HepG2 (cell line): Measurements from ENCODE around the gene OFD1. TPM values are rescaled to one million over a fixed set of nuclear protein-coding genes. Genes with fewer than 3 reads are reported as not detected.
A peak's percentile ranks its signal among the peaks of the same experiment; 100 is the strongest.

ENCODE experiments used
- CBX2 ChIP-seq, 2 experiments: fragments of 200-600 bp in 1 of 2; sonication (generic); formaldehyde crosslinking in 1 of 2; IDR thresholded peaks; 2 replicates each; pipeline versions ENCODE4 v1.7.0 to v1.8.1; 2018 to 2022; ENCODE audit warnings: low read depth in 2 of 2, low read length in 1 of 2, mild to moderate bottlenecking in 1 of 2, missing genetic modification reagents in 1 of 2
- CBX5 ChIP-seq: sonication (generic); formaldehyde crosslinking; IDR thresholded peaks from 2 replicates; pipeline ENCODE4 v1.4.0; 2020; ENCODE audit warnings: missing genetic modification reagents, borderline replicate concordance
- FIP1L1 ChIP-seq: fragments of 200-400 bp; formaldehyde crosslinking; IDR thresholded peaks from 2 replicates; pipeline ENCODE4 v1.6.1; 2018; ENCODE audit warnings: low read depth, mild to moderate bottlenecking, low read length, moderate library complexity, borderline replicate concordance; ENCODE audit not compliant: insufficient read depth
- FOXC1 ChIP-seq: sonication (generic); formaldehyde crosslinking; IDR thresholded peaks from 2 replicates; pipeline ENCODE4 v1.8.0; 2022; ENCODE audit warnings: mild to moderate bottlenecking, missing genetic modification reagents, borderline replicate concordance
- FOXO1 ChIP-seq: sonication (generic); formaldehyde crosslinking; IDR thresholded peaks from 2 replicates; pipeline ENCODE4 v1.4.0; 2020; ENCODE audit warnings: missing genetic modification reagents
- GATAD1 ChIP-seq: IDR thresholded peaks from 2 replicates; pipeline ENCODE4 v1.6.1; 2016; ENCODE audit warnings: missing genetic modification reagents, missing compliant biosample characterization
- GPBP1L1 ChIP-seq: sonication (generic); formaldehyde crosslinking; IDR thresholded peaks from 2 replicates; pipeline ENCODE4 v1.5.0; 2020; ENCODE audit warnings: mild to moderate bottlenecking, missing genetic modification reagents
- IRF9 ChIP-seq: sonication (generic); formaldehyde crosslinking; IDR thresholded peaks from 2 replicates; pipeline ENCODE4 v1.8.0; 2022; ENCODE audit warnings: missing genetic modification reagents, mild to moderate bottlenecking, borderline replicate concordance
- LCORL ChIP-seq, 2 experiments: fragments of 450-650 bp in 1 of 2; sonication (generic) in 1 of 2; formaldehyde crosslinking in 1 of 2; IDR thresholded peaks; 2 replicates each; pipeline versions ENCODE4 v1.5.0 to v1.6.1; 2017 to 2020; ENCODE audit warnings: antibody characterized with exemption in 1 of 2, missing genetic modification reagents in 1 of 2
- NFATC3 ChIP-seq: sonication (generic); formaldehyde crosslinking; IDR thresholded peaks from 2 replicates; pipeline ENCODE4 v1.5.1; 2020; ENCODE audit warnings: mild to moderate bottlenecking, missing genetic modification reagents
- PAXIP1 ChIP-seq: sonication (generic); formaldehyde crosslinking; conservative IDR thresholded peaks from 2 replicates; pipeline ENCODE4 v1.4.0; 2020; ENCODE audit warnings: mild to moderate bottlenecking, missing genetic modification reagents, moderate library complexity
- PITX1 ChIP-seq: sonication (generic); formaldehyde crosslinking; IDR thresholded peaks from 2 replicates; pipeline ENCODE4 v1.5.1; 2020; ENCODE audit warnings: mild to moderate bottlenecking, missing genetic modification reagents
- TEAD2 ChIP-seq: sonication (generic); formaldehyde crosslinking; IDR thresholded peaks from 2 replicates; pipeline ENCODE4 v1.9.0; 2021; ENCODE audit warnings: missing genetic modification reagents
- TEF ChIP-seq: sonication (generic); formaldehyde crosslinking; IDR thresholded peaks from 2 replicates; pipeline ENCODE4 v1.5.0; 2020; ENCODE audit warnings: missing genetic modification reagents
- ZFX ChIP-seq: sonication (generic); formaldehyde crosslinking; IDR thresholded peaks from 2 replicates; pipeline ENCODE4 v1.4.0; 2020; ENCODE audit warnings: mild to moderate bottlenecking, low read depth, missing genetic modification reagents, moderate library complexity
- ZNF20 ChIP-seq: sonication (generic); formaldehyde crosslinking; IDR thresholded peaks from 2 replicates; pipeline ENCODE4 v1.4.0; 2020; ENCODE audit warnings: mild to moderate bottlenecking, moderate library complexity, missing genetic modification reagents
- ZNF543 ChIP-seq: sonication (generic); formaldehyde crosslinking; IDR thresholded peaks from 2 replicates; pipeline ENCODE4 v1.4.0; 2020; ENCODE audit warnings: mild to moderate bottlenecking, missing genetic modification reagents
- ZNF549 ChIP-seq: sonication (generic); formaldehyde crosslinking; IDR thresholded peaks from 2 replicates; pipeline ENCODE4 v1.5.0; 2020; ENCODE audit warnings: missing genetic modification reagents
- ZNF710 ChIP-seq: sonication (generic); formaldehyde crosslinking; IDR thresholded peaks from 2 replicates; pipeline ENCODE4 v1.5.0; 2020; ENCODE audit warnings: mild to moderate bottlenecking, missing genetic modification reagents, borderline replicate concordance
- polyA plus RNA-seq, 8 experiments: library from polyadenylated mRNA; depleted of rRNA in 3 of 8; stranded (reverse) in 7 of 8; unstranded in 1 of 8; fragments of >200 nt; fragmentation: Illumina TruSeq in 4 of 8; extraction: Trizol in 4 of 8; gene quantifications; 2 replicates each; pipeline versions ENCODE4 v1.2.1 to v1.2.3, GENCODE V29; 2011 to 2016; ENCODE audit warnings: low read depth in 4 of 8, missing spikeins in 1 of 8, mixed read lengths in 1 of 8; ENCODE audit not compliant: insufficient read depth in 1 of 8
- total RNA-seq, 5 experiments: library from RNA; depleted of rRNA; stranded (reverse); fragments of >200 nt; fragmentation: Illumina TruSeq; extraction: Trizol; gene quantifications; 2 replicates each; pipeline ENCODE4 v1.2.3, GENCODE V29; 2016; ENCODE audit warnings: low read depth in 1 of 5

The OFD1 gene
- total and polyA plus RNA-seq, 2 of the 13 experiments (the other 11 are each of a cell fraction or from before 2014, with no cell fraction given): 14.9 to 16.4 TPM

GRCh38 chrX:13734278-13735172 lies at the start of gene OFD1, which contains the start of gene TRAPPC2 (continued):
- TF ChIP-seq CBX5 (CRISPR knock-in tag) (no peak), ZFX (CRISPR knock-in tag) (peak; percentile 84), TEAD2 (CRISPR knock-in tag) (no peak), GPBP1L1 (CRISPR knock-in tag) (no peak), IRF9 (CRISPR knock-in tag) (no peak), PITX1 (CRISPR knock-in tag) (no peak), FOXO1 (CRISPR knock-in tag) (no peak), LCORL (IDR thresholded peaks at IDR 0.05) (no peak), LCORL (CRISPR knock-in tag; IDR thresholded peaks at IDR 0.05) (peak; percentile 43; the same call in 1 of the 2 replicates), ZNF543 (no peak; the same call in 1 of the 2 replicates), ZNF549 (CRISPR knock-in tag) (no peak), GATAD1 (peak; percentile 81), FIP1L1 (no peak), ZNF710 (peak; percentile 59; the same call in 1 of the 2 replicates), PAXIP1 (CRISPR knock-in tag) (peak; percentile 30; the same call in 1 of the 2 replicates), TEF (CRISPR knock-in tag) (no peak), NFATC3 (CRISPR knock-in tag) (no peak), CBX2 (IDR thresholded peaks at IDR 0.05; ENCODE audit: low read depth, low read length) (no peak), CBX2 (CRISPR knock-in tag; IDR thresholded peaks at IDR 0.05; ENCODE audit: low read depth) (no peak), FOXC1 (CRISPR knock-in tag) (0 out of 2 replicates have a peak, but pooled peaks have one; percentile 34), ZNF20 (CRISPR knock-in tag) (no peak)
